Omental fat pad (tissue), 4 donors: Measurements from ENCODE around the gene DYNLRB2. TPM values are rescaled to one million over a fixed set of nuclear protein-coding genes. Genes with fewer than 3 reads are reported as not detected.

ENCODE experiments used
- ATAC-seq: fragments of 150-250 bp; one replicate; pipeline ENCODE4 v1.9.1; 2016; ENCODE audit warnings: mild to moderate bottlenecking, moderate library complexity; ENCODE audit not compliant: low FRiP score
- DNase-seq: peaks from one replicate; pipeline ENCODE4 v3.0.0-alpha.2; 2019; ENCODE audit warnings: low spot score
- total RNA-seq, 4 donors: library from RNA; depleted of rRNA; stranded (reverse); fragments of >200 nt; gene quantifications; one replicate each; pipeline ENCODE4 v1.1.0, GENCODE V29; 2016
- TF ChIP-seq, protein P1 (sequence below), 3 donors: fragments of 450-650 bp; IDR thresholded peaks; one replicate each; pipeline ENCODE4 v1.5.1; 2016 to 2017; ENCODE audit warnings: antibody characterized with exemption in 3 of 3, mild to moderate bottlenecking in 3 of 3, moderate library complexity in 2 of 3

The DYNLRB2 gene
- total RNA-seq, 4 donors from 2014 or later: 1.5 to 8.2 TPM; not detected in 2

- TF ChIP-seq, protein P1, sequence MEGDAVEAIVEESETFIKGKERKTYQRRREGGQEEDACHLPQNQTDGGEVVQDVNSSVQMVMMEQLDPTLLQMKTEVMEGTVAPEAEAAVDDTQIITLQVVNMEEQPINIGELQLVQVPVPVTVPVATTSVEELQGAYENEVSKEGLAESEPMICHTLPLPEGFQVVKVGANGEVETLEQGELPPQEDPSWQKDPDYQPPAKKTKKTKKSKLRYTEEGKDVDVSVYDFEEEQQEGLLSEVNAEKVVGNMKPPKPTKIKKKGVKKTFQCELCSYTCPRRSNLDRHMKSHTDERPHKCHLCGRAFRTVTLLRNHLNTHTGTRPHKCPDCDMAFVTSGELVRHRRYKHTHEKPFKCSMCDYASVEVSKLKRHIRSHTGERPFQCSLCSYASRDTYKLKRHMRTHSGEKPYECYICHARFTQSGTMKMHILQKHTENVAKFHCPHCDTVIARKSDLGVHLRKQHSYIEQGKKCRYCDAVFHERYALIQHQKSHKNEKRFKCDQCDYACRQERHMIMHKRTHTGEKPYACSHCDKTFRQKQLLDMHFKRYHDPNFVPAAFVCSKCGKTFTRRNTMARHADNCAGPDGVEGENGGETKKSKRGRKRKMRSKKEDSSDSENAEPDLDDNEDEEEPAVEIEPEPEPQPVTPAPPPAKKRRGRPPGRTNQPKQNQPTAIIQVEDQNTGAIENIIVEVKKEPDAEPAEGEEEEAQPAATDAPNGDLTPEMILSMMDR (IDR thresholded peaks at IDR 0.05): no peak
- DNase-seq (no peak), ATAC-seq (no peak)
Measured at GRCh38 chr16:80591071-80591915, 50.5 kb downstream of the DYNLRB2 start.

DNA sequence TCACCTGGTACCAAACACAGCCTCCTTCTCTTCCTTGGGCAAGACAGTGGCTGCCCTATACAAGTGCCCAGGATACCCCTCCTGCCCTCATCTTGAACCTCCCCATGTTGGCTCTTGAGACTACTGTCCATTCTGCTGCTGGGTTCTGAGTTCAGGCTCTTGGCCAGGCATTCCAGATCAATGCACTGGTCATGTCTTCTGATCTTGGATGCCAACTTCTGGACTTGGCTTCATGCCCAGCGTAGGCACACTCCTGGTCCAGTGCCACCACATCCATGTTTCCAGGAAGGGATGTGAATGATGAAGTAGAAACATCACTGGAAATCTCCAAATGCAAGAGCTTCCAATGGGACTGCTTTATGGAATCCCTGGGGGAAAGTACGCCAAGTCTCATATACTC is 51.5 kb downstream of the DYNLRB2 start:
- no peak for ATAC-seq
- TF ChIP-seq, protein P1 (IDR thresholded peaks at IDR 0.05): no peak
- no peak for DNase-seq

DNA sequence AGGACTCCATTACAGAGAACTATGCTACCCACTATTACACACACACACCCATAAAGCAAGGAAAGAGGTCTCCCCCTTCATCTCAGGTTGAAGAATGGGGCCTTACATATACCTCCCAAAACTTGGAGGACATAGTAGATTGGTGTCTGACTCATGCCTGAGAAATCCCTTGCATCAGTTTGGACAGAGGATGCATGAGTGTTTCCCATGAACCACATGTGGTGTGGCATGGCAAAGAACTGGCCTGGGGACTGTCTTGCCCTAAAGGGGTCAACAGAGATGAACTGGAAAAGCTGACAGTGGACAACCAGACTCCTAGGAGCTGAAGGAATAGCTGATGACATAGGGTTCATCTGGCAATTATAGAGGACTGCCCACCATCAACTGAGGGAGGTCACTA is 54.0 kb downstream of the DYNLRB2 start:
- TF ChIP-seq, protein P1 (IDR thresholded peaks at IDR 0.05): no peak
- ATAC-seq: no peak
- no peak for DNase-seq

- TF ChIP-seq, protein P1 (IDR thresholded peaks at IDR 0.05): no peak
- DNase-seq (no peak), ATAC-seq (no peak)
Measured at GRCh38 chr16:80596507-80597207, 55.9 kb downstream of the DYNLRB2 start.

GRCh38 chr16:80599466-80599865 is 58.7 kb downstream of the DYNLRB2 start:
- TF ChIP-seq, protein P1 (IDR thresholded peaks at IDR 0.05): no peak
- ATAC-seq: no peak
- no peak for DNase-seq
